Endothelial cell of umbilical vein (primary cell): ENCODE results near the gene ADGRF3. TPM values are rescaled to one million over a fixed set of nuclear protein-coding genes. Genes with fewer than 3 reads are reported as not detected.

ENCODE experiments used
- BruUV-seq: library from RNA; stranded (reverse); fragments of 400-500 nt; replicated peaks from 2 replicates; lab custom pipeline; 2021; lab: Mats Ljungman, UMichigan
- CTCF ChIA-PET: fragments of 300-600, 350-600 bp; sonication (Branson Sonifier 250); formaldehyde crosslinking; loops from one replicate; lab custom pipeline; 2021; ENCODE audit warnings: antibody characterized with exemption, inconsistent platforms; lab: Charles Lee
- POLR2A ChIA-PET: fragments of 300-600, 350-600 bp; sonication (Branson Sonifier 250); formaldehyde crosslinking; loops from one replicate; lab custom pipeline; 2021; ENCODE audit warnings: antibody characterized with exemption, inconsistent platforms; lab: Charles Lee
- DNase-seq: peaks from one replicate; pipeline ENCODE4 v3.0.0-alpha.2; 2011; ENCODE audit warnings: low read depth, low spot score
- FAIRE-seq: peaks from 2 replicates; lab custom pipeline; 2011; peaks lifted over from hg19 to GRCh38; lab: Jason Lieb, UNC
- H2AFZ ChIP-seq: 2 replicates; pipeline ENCODE4 v1.6.0; 2012; ENCODE audit warnings: low read depth, low read length, control low read depth, inconsistent platforms
- H3K27ac ChIP-seq: 2 replicates; pipeline ENCODE4 v1.5.1; 2011; ENCODE audit warnings: low read depth, mild to moderate bottlenecking, control low read depth, low read length, moderate library complexity; ENCODE audit not compliant: insufficient read depth
- H3K27me3 ChIP-seq, 2 experiments: 2 replicates each; pipeline versions ENCODE4 v1.6.0 to v1.6.1; 2011; ENCODE audit warnings: low read length in 2 of 2, mixed read lengths in 1 of 2; ENCODE audit not compliant: control insufficient read depth in 2 of 2, insufficient read depth in 2 of 2
- H3K36me3 ChIP-seq, 2 experiments: 2 replicates in 1 of 2; 3 replicates in 1 of 2; pipeline ENCODE4 v1.5.1; 2011; ENCODE audit warnings: low read length in 2 of 2, mild to moderate bottlenecking in 1 of 2, moderate library complexity in 1 of 2; ENCODE audit not compliant: control insufficient read depth in 2 of 2, insufficient read depth in 2 of 2; ENCODE audit errors: extremely low read depth in 1 of 2
- H3K4me1 ChIP-seq: 3 replicates; pipeline ENCODE4 v1.5.1; 2011; ENCODE audit warnings: mild to moderate bottlenecking, low read length; ENCODE audit not compliant: control insufficient read depth, insufficient read depth; ENCODE audit errors: extremely low read depth
- H3K4me2 ChIP-seq: 2 replicates; pipeline ENCODE4 v1.6.1; 2011; ENCODE audit warnings: low read length, control low read depth, mixed read lengths; ENCODE audit not compliant: insufficient read depth
- H3K4me3 ChIP-seq, 3 experiments: fragments of 200-600 bp in 1 of 3; sonication (generic), shearing (Covaris generic) in 1 of 3; replicated peaks in 1 of 3; 2 replicates each; pipeline ENCODE4 v1.5.1; 2011 to 2016; ENCODE audit warnings: control low read depth in 3 of 3, low read length in 3 of 3, mild to moderate bottlenecking in 2 of 3, inconsistent platforms in 1 of 3, low read depth in 1 of 3, moderate library complexity in 1 of 3; ENCODE audit not compliant: insufficient read depth in 1 of 3
- H3K79me2 ChIP-seq: 2 replicates; pipeline ENCODE4 v1.6.0; 2012; ENCODE audit warnings: low read length, inconsistent platforms; ENCODE audit not compliant: control insufficient read depth, insufficient read depth
- H3K9ac ChIP-seq: replicated peaks from 2 replicates; pipeline ENCODE3; 2011; ENCODE audit warnings: low read length, control low read depth; ENCODE audit not compliant: insufficient read depth; ENCODE audit errors: extremely low read depth
- H3K9me1 ChIP-seq: replicated peaks from 3 replicates; pipeline ENCODE4 v1.6.0; 2011; ENCODE audit warnings: mild to moderate bottlenecking, low read length; ENCODE audit not compliant: control insufficient read depth, insufficient read depth; ENCODE audit errors: extremely low read depth
- H3K9me3 ChIP-seq: replicated peaks from 2 replicates; pipeline ENCODE4 v1.5.1; 2012; ENCODE audit warnings: low read length, inconsistent platforms; ENCODE audit not compliant: control insufficient read depth, insufficient read depth
- H4K20me1 ChIP-seq: replicated peaks from 2 replicates; pipeline ENCODE3; 2011; ENCODE audit warnings: mild to moderate bottlenecking, low read length; ENCODE audit not compliant: control insufficient read depth, insufficient read depth; ENCODE audit errors: extremely low read depth
- EZH2 ChIP-seq: IDR thresholded peaks from 2 replicates; pipeline ENCODE4 v1.6.1; 2012; ENCODE audit warnings: borderline replicate concordance, low read depth, mild to moderate bottlenecking, moderate library complexity, low read length, inconsistent platforms; ENCODE audit not compliant: severe bottlenecking
- FOS ChIP-seq: IDR thresholded peaks from 2 replicates; pipeline ENCODE4 v1.6.1; 2011; ENCODE audit warnings: mild to moderate bottlenecking, low read length, moderate library complexity, borderline replicate concordance; ENCODE audit not compliant: insufficient read depth
- GATA2 ChIP-seq: IDR thresholded peaks from 2 replicates; pipeline ENCODE4 v1.7.0; 2011; ENCODE audit warnings: low read depth, mild to moderate bottlenecking, moderate library complexity, mixed read lengths, low read length; ENCODE audit not compliant: insufficient read length, insufficient read depth
- JUN ChIP-seq: IDR thresholded peaks from 2 replicates; pipeline ENCODE4 v1.6.1; 2011; ENCODE audit warnings: borderline replicate concordance, low read depth; ENCODE audit not compliant: insufficient read length, insufficient read depth
- MYC ChIP-seq: IDR thresholded peaks from one replicate; pipeline ENCODE4 v1.6.1; 2011; ENCODE audit warnings: mild to moderate bottlenecking, low read depth, low read length
- POLR2A ChIP-seq: IDR thresholded peaks from 2 replicates; pipeline ENCODE4 v1.6.1; 2012; ENCODE audit warnings: low read depth, mild to moderate bottlenecking, control low read depth, low read length
- POLR2AphosphoS5 ChIP-seq: IDR thresholded peaks from 2 replicates; pipeline ENCODE4 v1.6.1; 2012; ENCODE audit warnings: low read depth, mild to moderate bottlenecking, control low read depth, low read length, moderate library complexity; ENCODE audit not compliant: insufficient read depth
- dilution Hi-C: fragments of 300-500 bp; cut with MboI; formaldehyde crosslinking; loops from one replicate; pipeline ENCODE4 v1.15.0; 2019; ENCODE audit warnings: low sequenced_read_pairs; ENCODE audit not compliant: extremely low pct_ligation_motif_present
- intact Hi-C: fragments of 100-400 bp; cut with micrococcal nuclease; formaldehyde crosslinking; loops from one replicate; pipeline ENCODE4 v1.10.0; 2022
- polyA plus RNA-seq, 4 experiments: library from polyadenylated mRNA; depleted of rRNA in 3 of 4; stranded (reverse) in 3 of 4; unstranded in 1 of 4; fragments of >200 nt; gene quantifications; 2 replicates each; pipeline versions ENCODE4 v1.2.1 to v1.2.3, GENCODE V29; 2011 to 2012; ENCODE audit warnings: missing spikeins in 1 of 4
- total RNA-seq: library from RNA; stranded (reverse); gene quantifications from 2 replicates; pipeline ENCODE4 v1.2.3, GENCODE V29; 2021
- TF ChIP-seq, protein P1 (sequence below): IDR thresholded peaks from 2 replicates; pipeline ENCODE4 v1.6.1; 2011; ENCODE audit not compliant: insufficient read depth, insufficient read length
- TF ChIP-seq, protein P2 (sequence below), 2 donors: IDR thresholded peaks; 1 replicate in 1 of 2; 2 replicates in 1 of 2; pipeline ENCODE4 v1.5.1; 2011; ENCODE audit warnings: low read length in 2 of 2, mild to moderate bottlenecking in 2 of 2, moderate library complexity in 2 of 2, control low read depth in 1 of 2, inconsistent platforms in 1 of 2, low read depth in 1 of 2; ENCODE audit not compliant: insufficient read depth in 1 of 2; ENCODE audit errors: extremely low read depth in 1 of 2

ADGRF3 gene
- total and polyA plus RNA-seq, 2 donors (not counting 3 experiments of a cell fraction or from before 2014, with no cell fraction given): 0.21 to 0.73 TPM

- Histone ChIP-seq H3K4me1 (no peaks in the 10 kb centered on the region), H3K27ac (no peak overlapping the region), H3K4me3 (no peak overlapping the region), H4K20me1 (no peaks in the 10 kb centered on the region), H3K9ac (no peak overlapping the region), H3K9me3 (no peaks in the 10 kb centered on the region), H3K36me3 (peaks cover 12 to 20% of the 10 kb centered on the region in 2 experiments), H3K4me2 (no peak overlapping the region), H3K9me1 (no peaks in the 10 kb centered on the region), H3K79me2 (no peaks in the 10 kb centered on the region), H3K27me3 (no peaks in the 10 kb centered on the region), H2AFZ (no peak overlapping the region)
- TF ChIP-seq MYC (no peak), POLR2A (no peak)
- TF ChIP-seq, protein P1, sequence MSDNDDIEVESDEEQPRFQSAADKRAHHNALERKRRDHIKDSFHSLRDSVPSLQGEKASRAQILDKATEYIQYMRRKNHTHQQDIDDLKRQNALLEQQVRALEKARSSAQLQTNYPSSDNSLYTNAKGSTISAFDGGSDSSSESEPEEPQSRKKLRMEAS: no peak
- dilution Hi-C loops (no loop called here), intact Hi-C loops (no loop called here)
- no TSS peak for BruUV-seq
- CTCF ChIA-PET: no interaction called here
- FAIRE-seq (no peak), DNase-seq (no peak)
- POLR2A ChIA-PET: no interaction called here
Measured at GRCh38 chr2:26284132-26284531, 62.5 kb downstream of the ADGRF3 start.

GRCh38 chr2:26283606-26284005 lies 63.0 kb downstream of the ADGRF3 start:
- H2AFZ ChIP-seq: no peak overlapping the region
- ChIA-PET CTCF (no interaction called here), POLR2A (no interaction called here)
- TF ChIP-seq EZH2: no peak
- no peak for TF ChIP-seq POLR2AphosphoS5
- TF ChIP-seq JUN: no peak
- TF ChIP-seq, protein P2, sequence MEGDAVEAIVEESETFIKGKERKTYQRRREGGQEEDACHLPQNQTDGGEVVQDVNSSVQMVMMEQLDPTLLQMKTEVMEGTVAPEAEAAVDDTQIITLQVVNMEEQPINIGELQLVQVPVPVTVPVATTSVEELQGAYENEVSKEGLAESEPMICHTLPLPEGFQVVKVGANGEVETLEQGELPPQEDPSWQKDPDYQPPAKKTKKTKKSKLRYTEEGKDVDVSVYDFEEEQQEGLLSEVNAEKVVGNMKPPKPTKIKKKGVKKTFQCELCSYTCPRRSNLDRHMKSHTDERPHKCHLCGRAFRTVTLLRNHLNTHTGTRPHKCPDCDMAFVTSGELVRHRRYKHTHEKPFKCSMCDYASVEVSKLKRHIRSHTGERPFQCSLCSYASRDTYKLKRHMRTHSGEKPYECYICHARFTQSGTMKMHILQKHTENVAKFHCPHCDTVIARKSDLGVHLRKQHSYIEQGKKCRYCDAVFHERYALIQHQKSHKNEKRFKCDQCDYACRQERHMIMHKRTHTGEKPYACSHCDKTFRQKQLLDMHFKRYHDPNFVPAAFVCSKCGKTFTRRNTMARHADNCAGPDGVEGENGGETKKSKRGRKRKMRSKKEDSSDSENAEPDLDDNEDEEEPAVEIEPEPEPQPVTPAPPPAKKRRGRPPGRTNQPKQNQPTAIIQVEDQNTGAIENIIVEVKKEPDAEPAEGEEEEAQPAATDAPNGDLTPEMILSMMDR (IDR thresholded peaks at IDR 0.05; ENCODE audit: extremely low read depth in 1 of 2, insufficient read depth in 1 of 2, low read depth in 1 of 2, low read length in 2 of 2): no peak
- no peak for TF ChIP-seq GATA2
- no peak for TF ChIP-seq FOS
- no peak for TF ChIP-seq POLR2A
- no peak for TF ChIP-seq MYC
- TF ChIP-seq, protein P1: no peak
- dilution Hi-C loops: no loop called here
- DNase-seq (no peak), FAIRE-seq (no peak)
- H3K9me1 ChIP-seq: no peaks in the 10 kb centered on the region
- no peaks in the 10 kb centered on the region for H3K79me2 ChIP-seq
- H3K4me3 ChIP-seq: no peak overlapping the region
- no TSS peak for BruUV-seq
- H3K9me3 ChIP-seq: no peaks in the 10 kb centered on the region
- no peaks in the 10 kb centered on the region for H3K27me3 ChIP-seq
- H3K27ac ChIP-seq: no peak overlapping the region
- peaks cover 12 to 25% of the 10 kb centered on the region in 2 experiments for H3K36me3 ChIP-seq
- intact Hi-C loops: no loop called here
- no peaks in the 10 kb centered on the region for H4K20me1 ChIP-seq
- no peak overlapping the region for H3K4me2 ChIP-seq
- no peaks in the 10 kb centered on the region for H3K4me1 ChIP-seq
- H3K9ac ChIP-seq: no peak overlapping the region
